GM12872 (cell line): ENCODE data around the gene ARHGAP28.

Experiments used
- TF ChIP-seq, protein P1 (sequence below): IDR thresholded peaks from 3 replicates; pipeline ENCODE4 v1.5.1; 2011; ENCODE audit warnings: low read depth, mild to moderate bottlenecking, low read length, moderate library complexity; ENCODE audit not compliant: insufficient read depth

Gene ARHGAP28

DNA sequence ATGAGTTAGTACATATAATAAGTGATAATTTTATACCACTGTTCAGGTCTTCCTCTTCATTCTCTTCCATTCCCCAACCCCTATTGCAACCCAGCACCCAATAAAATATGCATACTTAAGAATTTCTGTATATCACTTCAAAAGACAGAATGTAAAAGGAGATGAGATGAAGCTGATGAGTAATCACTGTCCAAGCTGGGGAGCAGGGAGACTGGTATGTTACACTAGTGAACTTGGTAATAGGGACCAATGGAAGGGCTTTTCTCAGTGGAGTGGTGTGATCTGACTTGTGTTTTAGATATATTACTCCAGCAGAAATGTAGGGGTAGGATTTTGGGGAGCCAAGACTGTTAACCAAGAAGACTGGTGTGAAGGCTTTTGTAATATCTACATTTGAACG lies 18.0 kb upstream of the ARHGAP28 start:
- TF ChIP-seq, protein P1, sequence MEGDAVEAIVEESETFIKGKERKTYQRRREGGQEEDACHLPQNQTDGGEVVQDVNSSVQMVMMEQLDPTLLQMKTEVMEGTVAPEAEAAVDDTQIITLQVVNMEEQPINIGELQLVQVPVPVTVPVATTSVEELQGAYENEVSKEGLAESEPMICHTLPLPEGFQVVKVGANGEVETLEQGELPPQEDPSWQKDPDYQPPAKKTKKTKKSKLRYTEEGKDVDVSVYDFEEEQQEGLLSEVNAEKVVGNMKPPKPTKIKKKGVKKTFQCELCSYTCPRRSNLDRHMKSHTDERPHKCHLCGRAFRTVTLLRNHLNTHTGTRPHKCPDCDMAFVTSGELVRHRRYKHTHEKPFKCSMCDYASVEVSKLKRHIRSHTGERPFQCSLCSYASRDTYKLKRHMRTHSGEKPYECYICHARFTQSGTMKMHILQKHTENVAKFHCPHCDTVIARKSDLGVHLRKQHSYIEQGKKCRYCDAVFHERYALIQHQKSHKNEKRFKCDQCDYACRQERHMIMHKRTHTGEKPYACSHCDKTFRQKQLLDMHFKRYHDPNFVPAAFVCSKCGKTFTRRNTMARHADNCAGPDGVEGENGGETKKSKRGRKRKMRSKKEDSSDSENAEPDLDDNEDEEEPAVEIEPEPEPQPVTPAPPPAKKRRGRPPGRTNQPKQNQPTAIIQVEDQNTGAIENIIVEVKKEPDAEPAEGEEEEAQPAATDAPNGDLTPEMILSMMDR = no peak

DNA sequence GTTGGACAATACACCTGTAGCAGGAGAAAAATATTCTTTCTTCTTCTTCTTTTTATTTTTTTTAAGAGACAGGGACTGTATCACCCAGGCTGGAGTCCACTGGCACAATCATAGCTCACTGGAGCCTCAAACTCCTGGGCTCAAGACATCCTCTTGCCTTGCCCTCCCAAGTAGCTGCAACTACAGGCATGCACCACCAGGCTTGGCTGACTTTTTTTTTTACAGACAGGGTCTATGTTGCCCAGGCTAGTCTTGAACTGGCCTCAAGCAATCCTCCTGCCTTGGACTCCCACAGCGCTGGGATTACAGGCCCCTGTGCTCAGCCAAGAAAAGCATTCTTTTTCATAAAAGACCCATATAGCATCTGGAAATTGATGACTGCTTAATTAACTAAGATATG lies 17.1 kb upstream of the ARHGAP28 start:
- TF ChIP-seq, protein P1 = no peak

DNA sequence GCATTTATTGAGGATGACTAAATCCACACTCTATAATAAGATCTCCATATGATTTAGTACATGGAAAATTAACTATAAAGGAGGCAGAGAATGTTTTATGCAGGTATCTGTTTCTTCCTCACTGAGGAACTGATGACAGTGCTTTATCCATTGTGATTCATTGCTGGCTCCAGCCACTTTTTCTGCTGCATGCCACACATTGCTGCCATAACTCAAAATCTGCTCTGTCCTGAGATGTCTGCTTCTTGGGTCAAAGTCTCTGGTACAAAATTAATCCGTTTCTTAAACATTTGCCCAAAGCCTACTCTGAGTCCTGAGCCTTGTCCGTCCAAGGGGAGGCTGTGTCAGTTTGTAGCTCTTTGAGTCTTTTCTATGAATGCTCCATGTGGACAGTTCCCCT lies 15.5 kb upstream of the ARHGAP28 start:
- TF ChIP-seq, protein P1 = no peak

DNA sequence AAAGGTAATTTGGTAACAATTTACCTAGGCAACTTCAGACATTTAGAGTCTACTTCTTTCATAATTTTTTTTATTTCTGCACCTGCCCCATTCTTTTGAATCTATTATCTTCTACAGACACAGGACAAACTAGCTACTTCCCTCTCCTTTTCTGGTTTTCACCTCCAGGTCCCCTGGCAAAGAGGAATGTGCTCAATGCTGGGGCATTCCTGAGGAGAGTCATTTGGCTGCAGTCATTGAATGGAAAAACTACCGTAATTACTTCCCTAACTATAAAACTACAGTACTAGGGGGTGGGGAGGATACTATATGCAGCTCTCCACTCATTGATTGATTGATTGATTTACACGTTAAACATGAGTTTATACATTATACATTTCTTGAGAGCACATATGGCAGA lies 11.2 kb upstream of the ARHGAP28 start:
- TF ChIP-seq, protein P1 = no peak

DNA sequence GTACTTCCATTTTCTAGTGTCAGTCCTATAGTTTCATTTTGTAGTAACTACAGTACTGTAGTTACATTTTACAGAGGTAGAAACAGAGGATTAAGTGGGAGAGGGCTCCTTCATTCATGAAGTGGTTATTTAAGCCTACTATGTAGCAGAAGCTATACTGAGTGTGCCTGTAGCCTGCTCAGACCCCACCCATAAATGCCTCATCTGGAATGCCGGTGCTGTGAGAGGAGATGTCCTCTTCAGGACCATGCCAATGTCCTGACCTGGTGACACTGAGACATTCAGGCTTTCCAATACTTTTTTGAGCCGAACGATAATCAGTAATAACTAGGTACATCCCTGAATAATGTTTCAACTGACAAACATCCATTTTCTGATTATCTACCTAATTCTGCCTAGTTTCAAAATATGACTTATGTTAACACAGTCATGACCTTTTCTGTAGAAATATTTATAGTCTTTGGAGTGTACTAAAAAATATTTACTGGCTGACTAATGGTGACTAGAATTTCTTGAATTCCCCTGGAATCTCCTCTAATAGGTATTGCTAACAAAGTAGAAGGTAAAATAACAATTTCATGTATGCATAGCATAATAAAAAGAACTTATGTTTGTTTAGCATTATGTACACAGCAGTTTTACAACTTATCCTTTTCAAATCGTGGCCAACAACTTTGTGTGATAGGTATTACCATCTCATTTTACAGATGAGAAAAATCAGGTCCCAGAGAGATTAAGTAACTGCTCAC lies 10.2 kb upstream of the ARHGAP28 start:
- TF ChIP-seq, protein P1 = no peak

DNA sequence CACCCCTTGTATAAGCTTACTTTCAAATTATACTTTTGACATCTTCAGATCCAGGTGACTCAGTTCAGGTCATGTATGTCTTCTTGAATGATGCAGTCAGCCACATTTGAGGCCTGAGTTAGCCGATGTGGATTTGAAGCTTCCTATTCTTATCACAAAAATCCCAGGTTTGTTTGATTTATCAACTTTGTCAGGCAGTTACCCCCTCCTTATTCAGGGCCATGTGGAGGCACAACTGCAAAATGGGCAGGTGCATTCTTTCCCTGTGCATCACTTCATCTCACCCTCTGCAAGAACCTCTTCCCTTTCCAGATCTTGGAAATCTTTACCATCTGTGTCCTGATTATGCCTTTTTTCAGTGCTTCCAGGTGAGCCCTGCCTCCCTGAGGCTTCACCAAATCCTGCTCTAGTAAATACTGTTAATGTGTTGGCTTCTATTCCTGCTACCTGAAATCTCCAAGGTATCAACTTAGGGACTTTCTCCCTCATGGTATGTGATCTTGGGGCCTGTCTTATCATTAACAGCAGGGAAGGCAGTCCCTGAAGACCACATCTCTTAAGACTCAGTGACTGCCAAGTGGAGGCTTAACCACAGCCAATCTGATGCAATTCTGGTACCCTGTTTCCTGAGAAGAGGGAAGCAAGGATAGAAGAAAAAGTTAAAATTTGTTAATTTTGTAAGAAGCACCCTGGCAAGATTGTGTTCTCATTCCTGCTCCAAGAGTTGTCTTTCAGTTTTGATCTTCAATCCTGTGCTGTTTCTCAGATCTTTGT lies 9.4 kb upstream of the ARHGAP28 start:
- TF ChIP-seq, protein P1 = no peak

DNA sequence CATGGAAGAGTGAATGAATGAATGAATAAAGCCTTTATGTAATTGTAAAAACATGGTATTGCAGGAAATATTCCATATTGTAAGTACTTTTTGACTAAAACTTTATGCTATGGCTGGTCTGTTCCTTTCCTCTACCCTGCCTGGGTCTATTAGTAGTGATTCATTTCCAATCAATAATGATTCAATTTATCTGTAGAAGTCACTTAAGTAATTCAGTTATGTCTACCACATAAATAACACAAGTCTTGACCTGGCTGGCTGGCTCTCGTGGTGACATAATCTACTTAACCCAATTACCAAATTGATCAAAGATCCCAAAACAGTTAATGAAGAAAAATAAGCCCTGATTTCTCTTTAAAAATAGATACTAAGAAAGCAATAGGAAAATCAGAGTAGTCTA lies 7.8 kb upstream of the ARHGAP28 start:
- TF ChIP-seq, protein P1 = no peak
